ENCODE measurements around the gene PANK3.
A peak's percentile ranks its signal among the peaks of the same experiment; 100 is the strongest.
"Not testable (repeated sequence)": the region's sequence is repeated elsewhere in the genome, so short reads cannot be mapped to it uniquely, and the experiment has no call there.

Gene PANK3

DNA sequence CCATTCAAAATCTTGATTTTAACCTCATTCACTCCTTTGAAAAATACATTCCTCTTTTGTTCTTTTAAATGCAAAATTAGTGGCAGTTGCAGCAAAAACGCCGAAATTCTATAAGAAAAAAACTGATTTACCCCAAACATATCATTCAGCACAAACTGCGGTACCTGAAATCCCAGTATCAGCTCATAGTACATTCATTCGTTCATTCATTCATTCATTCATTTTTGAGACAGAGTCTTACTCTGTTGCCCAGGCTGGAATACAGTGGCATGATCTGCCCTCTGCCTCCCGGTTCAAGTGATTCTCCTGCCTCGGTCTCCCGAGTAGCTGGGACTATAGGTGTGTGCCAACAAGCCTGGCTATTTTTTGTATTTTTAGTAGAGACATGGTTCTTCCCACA, 29.6 kb downstream of the PANK3 start:
- DNase-seq, result no peak

DNA sequence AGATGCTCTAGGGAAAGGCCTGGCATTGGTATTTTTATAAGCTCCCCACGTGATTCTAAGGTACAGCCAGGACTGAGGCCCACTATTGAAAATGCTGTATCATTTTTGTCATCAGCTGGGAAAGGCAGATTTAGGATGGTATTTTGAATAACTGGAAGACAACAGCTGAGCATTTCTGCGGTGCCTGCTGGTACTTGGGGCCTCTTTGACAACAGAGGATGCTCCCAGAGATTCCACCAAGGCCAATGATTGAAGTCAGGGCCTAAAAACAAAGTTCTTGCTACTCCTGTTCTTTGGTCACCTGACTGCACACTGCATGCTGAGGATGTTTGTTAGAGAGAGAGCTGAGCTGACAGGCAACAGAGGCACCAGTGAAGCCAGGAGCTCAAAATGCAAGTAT, 42.0 kb downstream of the PANK3 start:
- DNase-seq, result no peak

DNA sequence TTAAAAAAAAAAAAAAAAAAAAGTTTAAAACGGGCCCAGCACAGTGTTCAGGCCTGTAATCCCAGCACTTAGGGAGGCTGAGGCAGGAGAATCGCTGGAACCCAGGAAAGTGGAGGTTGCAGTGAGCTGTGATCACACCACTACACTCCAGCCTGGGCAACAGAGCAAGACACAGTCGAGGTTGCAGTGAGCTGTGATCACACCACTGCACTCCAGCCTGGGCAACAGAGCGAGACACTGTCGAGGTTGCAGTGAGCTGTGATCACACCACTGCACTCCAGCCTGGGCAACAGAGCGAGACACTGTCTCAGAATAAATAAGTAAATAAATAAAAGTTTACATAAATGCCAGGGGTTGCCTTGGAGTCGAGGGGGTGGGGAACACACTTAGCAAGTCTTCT, 44.8 kb downstream of the PANK3 start:
- not testable (repeated sequence) for DNase-seq

DNA sequence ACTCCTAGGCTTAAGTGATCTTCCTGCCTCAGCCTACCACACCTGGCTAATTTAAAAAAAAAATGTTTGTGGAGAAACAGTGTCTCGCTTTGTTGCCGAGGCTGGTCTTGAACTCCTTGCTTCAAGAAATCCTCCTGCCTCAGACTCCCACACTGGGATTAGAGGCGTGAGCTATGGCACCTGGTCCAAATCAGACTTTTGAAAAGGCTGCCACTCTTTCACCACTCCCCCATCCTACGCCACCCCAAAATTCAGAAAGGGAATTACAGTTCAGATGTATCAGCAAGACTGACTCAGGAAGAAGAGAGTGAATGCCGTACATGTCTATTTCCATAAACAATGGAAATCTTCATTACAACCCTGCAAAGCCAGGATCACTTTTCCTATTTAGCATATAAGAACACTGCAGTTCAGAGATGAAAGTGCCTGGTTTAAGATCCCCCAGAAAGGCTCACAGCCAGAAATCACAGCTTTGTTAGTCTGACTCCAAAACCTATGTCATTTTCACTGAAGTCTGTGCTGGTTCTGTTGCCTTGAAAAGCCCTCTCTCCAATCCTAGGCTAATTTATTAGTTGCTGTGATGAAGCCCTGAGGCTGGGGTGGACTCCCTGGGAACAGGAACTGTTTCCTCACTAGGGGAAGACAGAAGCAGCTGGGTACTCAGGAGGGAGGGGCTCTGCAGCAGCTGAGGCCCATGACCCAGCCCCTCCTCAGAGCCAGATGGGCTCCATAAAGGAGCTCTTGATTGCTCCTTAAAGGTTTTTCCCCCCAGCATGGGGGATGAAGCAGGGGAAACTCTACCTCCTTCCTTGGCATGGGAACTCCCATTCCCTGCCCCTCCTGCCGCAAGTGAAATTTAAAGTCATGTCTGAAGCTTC, 46.9 kb downstream of the PANK3 start:
- peak; percentile 40 for DNase-seq

DNA sequence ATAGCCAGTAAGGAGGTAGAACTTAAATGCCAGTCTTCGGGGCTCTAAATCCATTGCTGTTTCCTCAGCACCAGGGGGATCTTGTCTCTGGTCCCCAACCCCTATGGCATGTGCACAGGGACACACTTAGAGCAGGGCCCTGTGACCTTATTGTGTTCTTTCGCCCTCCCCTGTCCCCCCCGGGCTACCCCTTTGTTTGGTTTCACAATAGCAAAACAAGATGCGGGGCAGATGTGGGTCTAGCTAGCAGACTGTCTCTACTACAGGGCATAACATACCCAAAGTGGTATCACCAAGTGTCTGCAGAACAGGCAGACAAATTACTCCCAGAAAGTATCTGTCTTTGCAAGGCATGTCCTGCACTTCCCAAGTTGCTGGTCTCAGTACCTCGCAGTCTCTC, 48.0 kb downstream of the PANK3 start:
- DNase-seq, result no peak

DNA sequence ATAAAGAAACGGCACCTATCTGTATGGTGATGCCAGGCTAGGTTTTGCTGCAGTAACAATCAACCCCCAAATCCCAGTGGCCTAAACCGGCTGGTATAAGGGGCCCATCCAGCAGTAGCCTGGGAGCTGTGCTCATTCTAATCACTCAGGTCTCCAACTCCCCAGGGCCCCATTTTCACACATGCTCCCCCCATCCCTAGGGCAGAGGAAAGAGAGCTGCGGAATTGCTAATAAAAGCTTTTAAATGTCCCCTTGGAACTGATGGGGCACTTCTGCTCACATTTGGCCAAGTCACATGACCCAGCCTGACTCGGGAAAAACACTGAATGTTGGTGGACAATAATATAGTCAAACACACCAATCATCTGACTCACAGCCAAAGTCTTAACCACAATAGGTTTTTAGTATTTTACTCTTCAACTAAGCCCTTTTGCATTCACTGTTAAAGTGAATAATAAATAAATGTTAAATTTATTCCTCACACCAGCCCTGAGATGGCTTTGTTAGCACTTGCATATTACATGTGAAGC, 48.5 kb downstream of the PANK3 start:
- DNase-seq, result no peak

DNA sequence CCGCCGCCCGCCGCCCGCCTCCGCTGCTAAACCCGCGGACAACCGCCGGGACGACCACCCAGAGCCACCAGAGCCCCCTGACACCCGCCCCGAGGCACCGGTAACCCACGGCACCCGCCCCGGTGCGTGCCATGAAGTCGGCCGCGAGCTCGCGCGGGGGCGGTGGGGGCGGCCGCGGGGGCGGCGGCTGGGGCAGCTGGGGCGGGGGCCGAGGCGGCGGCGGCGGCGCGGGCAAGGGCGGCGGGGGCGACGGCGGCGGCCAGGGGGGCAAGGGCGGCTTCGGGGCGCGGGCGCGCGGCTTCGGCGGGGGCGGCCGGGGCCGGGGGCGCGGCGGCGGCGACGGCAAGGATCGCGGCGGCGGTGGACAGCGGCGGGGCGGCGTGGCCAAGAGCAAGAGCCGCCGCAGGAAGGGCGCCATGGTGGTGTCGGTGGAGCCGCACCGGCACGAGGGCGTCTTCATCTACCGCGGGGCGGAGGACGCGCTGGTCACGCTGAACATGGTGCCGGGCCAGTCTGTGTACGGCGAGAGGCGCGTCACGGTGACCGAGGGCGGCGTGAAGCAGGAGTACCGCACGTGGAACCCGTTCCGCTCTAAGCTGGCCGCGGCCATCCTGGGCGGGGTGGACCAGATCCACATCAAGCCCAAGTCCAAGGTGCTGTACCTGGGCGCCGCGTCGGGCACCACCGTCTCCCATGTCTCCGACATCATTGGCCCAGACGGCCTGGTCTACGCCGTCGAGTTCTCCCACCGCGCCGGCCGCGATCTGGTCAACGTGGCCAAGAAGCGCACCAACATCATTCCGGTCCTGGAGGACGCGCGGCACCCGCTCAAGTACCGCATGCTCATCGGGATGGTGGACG, 49.6 kb downstream of the PANK3 start:
- no peak for DNase-seq

DNA sequence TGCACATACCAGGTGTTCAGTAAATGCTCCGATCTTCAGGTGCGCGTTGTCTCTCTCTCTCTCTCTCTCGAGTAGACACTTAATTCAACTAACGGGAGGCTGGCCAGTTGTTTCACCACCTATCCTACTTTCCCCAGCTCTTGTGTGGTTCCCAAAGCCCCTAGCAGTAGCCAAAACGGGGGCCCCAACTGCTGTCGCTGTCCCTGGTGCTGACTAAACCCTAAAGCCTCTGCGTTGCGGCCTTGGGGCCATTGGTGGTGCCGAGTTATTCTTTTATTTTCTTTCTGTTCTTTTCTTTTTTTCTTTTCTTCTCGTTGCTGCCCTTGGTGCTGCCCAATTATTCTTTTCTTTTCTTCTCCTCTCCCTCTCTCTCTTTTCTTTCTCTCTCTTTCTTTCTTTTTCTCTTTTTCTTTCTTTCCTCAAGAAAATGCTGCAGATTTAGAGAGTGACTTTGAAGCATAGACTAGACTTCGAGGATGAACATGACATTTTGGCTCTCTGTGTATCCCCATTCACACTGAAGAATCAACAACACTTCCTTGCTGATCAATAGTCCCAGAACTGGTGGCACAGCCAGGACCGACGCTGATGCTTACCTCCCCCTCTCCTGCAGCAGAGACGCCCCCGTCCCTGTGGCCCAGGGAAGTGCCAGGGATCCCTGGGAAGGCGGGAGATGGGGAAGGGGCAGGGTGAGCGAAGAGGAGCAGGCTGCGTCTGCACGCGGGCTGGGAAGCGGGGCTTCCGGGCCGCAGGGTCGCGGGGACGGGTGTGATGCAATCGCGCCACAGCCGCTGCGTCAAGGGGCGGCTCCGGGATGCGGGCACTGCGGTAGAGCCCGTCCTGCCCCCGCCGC, 50.4 kb downstream of the PANK3 start, which contains the start of gene FBLL1:
FBLL1 (plus strand) TSS at position 785 of the 853 bp plus-strand sequence. CDS start 200 bp downstream, outside the sequence.
- DNase-seq, result no peak

DNA sequence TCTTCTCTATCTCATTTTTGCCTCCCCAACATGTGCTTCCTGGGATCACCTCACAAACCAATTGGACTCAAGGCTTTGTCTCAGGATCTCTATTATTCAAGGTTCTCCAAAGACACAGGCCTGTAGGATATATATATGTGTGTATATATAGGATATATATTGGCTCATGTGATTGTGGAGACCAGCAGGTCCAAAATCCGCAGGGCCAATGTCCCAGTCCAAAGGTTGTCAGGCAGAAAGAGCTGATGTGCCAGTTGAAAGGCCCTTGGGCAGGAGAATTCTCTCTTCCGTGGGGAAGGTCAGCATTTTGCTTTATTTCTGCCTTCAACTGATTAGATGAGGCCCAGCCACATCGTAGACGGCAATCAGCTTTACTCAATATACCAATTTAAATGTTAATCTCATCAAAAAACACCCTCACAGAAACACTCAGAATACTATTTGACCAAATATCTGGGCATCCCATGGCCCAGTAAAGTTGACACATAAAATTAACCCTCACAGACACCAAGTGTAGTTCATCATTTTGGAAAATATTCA, 51.3 kb downstream of the PANK3 start:
- DNase-seq, result no peak

DNA sequence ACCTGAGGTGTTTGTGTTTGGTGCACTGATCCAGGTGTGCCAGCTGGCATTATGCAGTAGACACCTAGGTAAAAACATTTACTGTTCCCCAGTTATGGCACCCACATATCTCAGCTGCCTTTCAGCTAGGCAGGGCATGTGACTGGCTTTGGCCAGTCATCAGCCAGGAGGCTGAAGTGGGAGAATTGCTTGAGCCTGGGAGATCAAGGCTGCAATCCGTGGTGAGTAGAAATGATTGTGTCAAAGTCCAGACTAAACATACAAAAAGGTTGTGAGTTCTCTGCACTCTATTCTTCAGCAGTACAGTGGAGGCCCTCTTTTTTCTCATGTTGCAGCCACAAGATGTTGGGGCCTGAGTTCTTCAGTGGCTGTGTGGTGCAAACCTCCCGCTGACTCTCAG, 53.3 kb downstream of the PANK3 start:
- DNase-seq, result no peak

DNA sequence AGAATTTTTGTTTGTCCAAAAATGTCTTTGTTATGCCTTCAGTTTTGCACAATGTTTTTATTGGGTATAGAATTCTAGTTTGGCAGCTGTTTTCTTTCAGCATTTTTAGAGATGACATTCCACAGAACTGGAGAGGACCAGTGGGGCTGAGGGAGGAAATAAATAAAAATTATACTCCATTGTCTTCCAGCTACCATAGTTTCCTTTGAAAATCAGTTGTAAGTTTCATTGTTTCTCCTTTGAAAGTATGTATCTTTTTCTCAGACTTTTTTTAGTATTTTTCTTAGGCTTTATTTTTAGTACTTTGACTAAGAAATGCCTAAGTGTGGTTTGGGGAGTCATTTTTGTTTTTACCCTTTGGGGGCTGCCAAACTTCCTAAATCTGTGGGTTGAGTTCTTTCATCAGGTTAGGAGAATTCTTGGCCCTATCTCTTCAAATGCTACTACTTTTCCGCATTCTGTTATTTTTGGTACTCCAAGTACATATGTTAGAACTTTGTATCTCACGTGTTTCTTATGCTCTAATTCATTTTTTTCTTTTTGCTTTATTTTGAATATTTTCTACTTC, 65.2 kb downstream of the PANK3 start:
- no peak for DNase-seq

DNA sequence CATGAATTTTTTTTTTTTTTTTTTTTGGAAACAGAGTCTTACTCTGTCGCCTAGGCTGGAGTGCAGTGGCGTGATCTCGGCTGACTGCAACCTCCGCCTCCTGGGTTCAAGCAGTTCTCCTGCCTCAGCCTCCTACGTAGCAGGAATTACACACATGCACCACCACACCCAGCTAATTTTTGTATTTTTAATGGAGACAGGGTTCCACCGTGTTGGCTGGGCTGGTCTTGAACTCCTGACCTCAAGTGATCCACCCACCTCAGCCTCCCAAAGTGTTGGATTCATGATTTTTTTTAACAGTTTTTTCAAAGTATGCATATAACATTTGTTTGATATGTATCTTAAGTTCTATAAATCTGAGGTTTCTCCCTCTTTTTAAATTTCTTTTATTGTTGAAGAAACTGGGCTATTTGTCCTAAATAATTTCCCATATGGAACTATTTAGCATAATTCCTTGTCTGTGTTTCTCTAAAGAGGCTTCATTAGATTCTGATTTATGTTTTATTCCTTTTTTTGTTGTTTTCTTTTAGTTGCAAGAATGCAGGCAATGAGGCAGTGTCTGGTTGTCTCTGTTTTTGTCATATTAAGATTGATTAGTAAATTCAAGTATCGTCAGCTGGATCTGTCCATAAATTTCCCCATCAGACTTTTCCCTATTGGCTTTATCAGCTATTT, 76.5 kb downstream of the PANK3 start:
- DNase-seq, result no peak

Data from NCI-H2171 (cell line).